Chondrocyte (in vitro differentiated cells): ENCODE results near the gene ACAP3. TPM values are rescaled to one million over a fixed set of nuclear protein-coding genes. Genes with fewer than 3 reads are reported as not detected.

ENCODE experiments used
- DNase-seq: peaks from one replicate; pipeline ENCODE4 v3.0.0; 2021; ENCODE audit warnings: mixed read lengths, low spot score
- H3K27ac Mint-ChIP-seq: one replicate; pipeline ENCODE4 v1.8.0; 2021; ENCODE audit warnings: mild to moderate bottlenecking, moderate library complexity, mixed read lengths; ENCODE audit not compliant: unreplicated experiment
- H3K27me3 Mint-ChIP-seq: 2 replicates; pipeline ENCODE4 v1.8.0; 2021; ENCODE audit warnings: low read depth, mixed read lengths
- H3K36me3 Mint-ChIP-seq: 2 replicates; pipeline ENCODE4 v1.8.0; 2021; ENCODE audit warnings: low read depth, mixed read lengths
- H3K4me1 Mint-ChIP-seq: 2 replicates; pipeline ENCODE4 v1.8.0; 2021; ENCODE audit warnings: low read depth, mild to moderate bottlenecking, mixed read lengths
- H3K4me3 Mint-ChIP-seq: one replicate; pipeline ENCODE4 v1.8.0; 2021; ENCODE audit warnings: mild to moderate bottlenecking, moderate library complexity, mixed read lengths; ENCODE audit not compliant: unreplicated experiment
- H3K9me3 Mint-ChIP-seq: 2 replicates; pipeline ENCODE4 v1.8.0; 2021; ENCODE audit warnings: low read depth, mixed read lengths
- total RNA-seq: library from RNA; stranded (reverse); gene quantifications from 3 replicates; pipeline ENCODE4 v1.2.1, GENCODE V29; 2021
- TF ChIP-seq, protein P1 (sequence below): fragments of 200-600 bp; sonication (generic); IDR thresholded peaks from 2 replicates; pipeline ENCODE4 v1.5.0; 2021; ENCODE audit warnings: antibody characterized with exemption, mild to moderate bottlenecking, moderate library complexity

The ACAP3 gene
- total RNA-seq, 1 donor from 2014 or later = 51.9 TPM

DNA sequence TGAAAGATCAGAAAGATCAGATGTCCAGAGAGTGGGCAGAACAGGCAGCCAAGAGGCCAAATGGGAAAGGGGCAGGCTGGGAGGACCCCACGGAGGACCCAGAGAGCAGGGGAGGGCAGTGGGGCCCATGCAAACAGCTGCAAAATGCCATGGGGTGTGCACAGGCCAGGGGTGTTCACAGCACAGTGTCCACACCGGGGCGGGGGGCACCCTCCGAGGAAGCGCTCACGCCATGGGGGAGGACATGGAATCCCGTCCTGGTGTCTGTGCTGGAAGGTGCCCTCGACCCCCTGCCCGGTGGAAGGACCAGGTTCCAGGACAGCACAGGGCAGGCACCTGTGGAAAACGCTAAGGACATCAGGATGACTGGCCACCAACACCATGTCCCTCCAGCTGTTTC is 15.2 kb upstream of the ACAP3 start:
- no peak for DNase-seq
- no peak overlapping the region for H3K27ac Mint-ChIP-seq
- H3K4me3 Mint-ChIP-seq = peak overlapping the region; percentile 82
- no peaks in the 10 kb centered on the region for H3K36me3 Mint-ChIP-seq
- TF ChIP-seq, protein P1, sequence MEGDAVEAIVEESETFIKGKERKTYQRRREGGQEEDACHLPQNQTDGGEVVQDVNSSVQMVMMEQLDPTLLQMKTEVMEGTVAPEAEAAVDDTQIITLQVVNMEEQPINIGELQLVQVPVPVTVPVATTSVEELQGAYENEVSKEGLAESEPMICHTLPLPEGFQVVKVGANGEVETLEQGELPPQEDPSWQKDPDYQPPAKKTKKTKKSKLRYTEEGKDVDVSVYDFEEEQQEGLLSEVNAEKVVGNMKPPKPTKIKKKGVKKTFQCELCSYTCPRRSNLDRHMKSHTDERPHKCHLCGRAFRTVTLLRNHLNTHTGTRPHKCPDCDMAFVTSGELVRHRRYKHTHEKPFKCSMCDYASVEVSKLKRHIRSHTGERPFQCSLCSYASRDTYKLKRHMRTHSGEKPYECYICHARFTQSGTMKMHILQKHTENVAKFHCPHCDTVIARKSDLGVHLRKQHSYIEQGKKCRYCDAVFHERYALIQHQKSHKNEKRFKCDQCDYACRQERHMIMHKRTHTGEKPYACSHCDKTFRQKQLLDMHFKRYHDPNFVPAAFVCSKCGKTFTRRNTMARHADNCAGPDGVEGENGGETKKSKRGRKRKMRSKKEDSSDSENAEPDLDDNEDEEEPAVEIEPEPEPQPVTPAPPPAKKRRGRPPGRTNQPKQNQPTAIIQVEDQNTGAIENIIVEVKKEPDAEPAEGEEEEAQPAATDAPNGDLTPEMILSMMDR = no peak
- no peaks in the 10 kb centered on the region for H3K9me3 Mint-ChIP-seq
- H3K27me3 Mint-ChIP-seq = no peaks in the 10 kb centered on the region
- peaks cover 48% of the 10 kb centered on the region for H3K4me1 Mint-ChIP-seq

DNA sequence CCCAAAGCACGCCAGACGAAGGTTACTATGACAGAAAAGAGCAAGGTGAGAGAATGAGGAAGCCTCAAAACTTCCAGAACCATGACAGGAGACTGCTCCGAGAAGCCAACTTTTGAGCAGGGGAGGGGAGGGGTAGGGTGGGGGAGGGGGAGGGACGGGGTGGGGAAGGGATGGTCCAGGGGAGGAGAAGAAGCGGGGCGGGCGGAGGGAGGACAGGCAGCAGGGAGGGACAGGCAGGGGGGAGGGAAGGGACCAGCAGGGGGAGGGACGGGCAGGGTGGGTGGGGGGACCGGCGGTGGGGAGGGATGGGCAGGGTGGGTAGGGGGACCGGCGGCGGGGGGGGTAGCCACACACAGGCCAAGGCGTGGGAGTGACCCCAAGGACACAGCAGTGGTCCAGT is 14.7 kb upstream of the ACAP3 start:
- Mint-ChIP-seq H3K27me3 (no peaks in the 10 kb centered on the region), H3K4me1 (peaks cover 52% of the 10 kb centered on the region), H3K4me3 (peak overlapping the region; percentile 31), H3K9me3 (no peaks in the 10 kb centered on the region), H3K27ac (peak overlapping the region; percentile 36), H3K36me3 (no peaks in the 10 kb centered on the region)
- TF ChIP-seq, protein P1 = no peak
- DNase-seq = no peak

- Mint-ChIP-seq H3K36me3 (peaks cover 2% of the 10 kb centered on the region), H3K4me1 (peaks cover 55% of the 10 kb centered on the region), H3K4me3 (no peak overlapping the region), H3K9me3 (no peaks in the 10 kb centered on the region), H3K27ac (peak overlapping the region; percentile 36), H3K27me3 (no peaks in the 10 kb centered on the region)
- TF ChIP-seq, protein P1 = no peak
- no peak for DNase-seq
Measured at GRCh38 chr1:1321477-1321876, 13.7 kb upstream of the ACAP3 start.

DNA sequence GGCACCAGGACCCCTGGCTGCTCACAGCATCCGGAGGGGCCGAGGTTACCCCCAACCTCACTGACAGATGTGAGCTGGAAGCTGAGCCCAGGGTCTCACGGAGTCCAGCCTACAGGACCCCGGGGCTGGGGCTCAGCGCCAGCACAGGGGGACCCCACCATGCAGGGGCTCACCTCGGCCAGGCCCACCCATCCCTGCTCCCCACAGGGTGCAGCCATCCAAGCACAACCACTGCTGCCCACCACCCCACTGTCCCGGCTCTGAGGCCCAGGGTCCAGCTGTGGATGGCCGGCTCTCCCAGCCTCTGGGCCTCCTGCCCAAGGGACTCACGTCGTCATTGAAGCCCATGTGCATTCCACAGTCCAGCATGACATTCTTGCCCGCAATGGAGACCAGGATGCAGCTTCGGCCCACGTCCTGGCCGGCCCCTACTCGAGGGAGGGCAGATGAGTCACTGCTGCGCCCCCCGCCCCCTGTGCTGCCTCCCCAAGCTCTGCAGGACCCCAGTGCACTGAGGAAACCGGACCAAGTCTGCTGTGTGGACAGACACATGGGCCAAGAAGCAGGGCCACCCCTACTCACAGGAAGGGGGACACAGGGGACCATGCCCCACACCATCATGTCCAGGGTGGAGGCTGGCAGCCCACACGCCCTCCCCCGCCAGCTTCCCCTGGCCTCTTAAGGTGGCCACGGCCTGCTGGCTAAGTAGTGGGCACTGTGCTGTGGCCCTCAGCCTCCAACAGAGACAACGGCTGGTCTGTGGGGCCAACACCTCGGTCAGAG is 13.1 kb upstream of the ACAP3 start:
- Mint-ChIP-seq H3K4me1 (peaks cover 50% of the 10 kb centered on the region), H3K9me3 (no peaks in the 10 kb centered on the region), H3K27me3 (no peaks in the 10 kb centered on the region), H3K27ac (peak overlapping the region; percentile 36), H3K36me3 (peaks cover 4% of the 10 kb centered on the region), H3K4me3 (no peak overlapping the region)
- TF ChIP-seq, protein P1 = no peak
- DNase-seq = no peak

GRCh38 chr1:1319646-1319941 is 11.9 kb upstream of the ACAP3 start:
- no peaks in the 10 kb centered on the region for H3K9me3 Mint-ChIP-seq
- DNase-seq = no peak
- no peak overlapping the region for H3K27ac Mint-ChIP-seq
- no peaks in the 10 kb centered on the region for H3K27me3 Mint-ChIP-seq
- no peak overlapping the region for H3K4me3 Mint-ChIP-seq
- H3K4me1 Mint-ChIP-seq = peaks cover 43% of the 10 kb centered on the region
- TF ChIP-seq, protein P1 = no peak
- H3K36me3 Mint-ChIP-seq = peaks cover 7% of the 10 kb centered on the region
